Medulla oblongata (tissue), 1 donor: ENCODE measurements around the gene UBQLN4.

Source experiments
- DNase-seq: peaks from one replicate; pipeline ENCODE4 v3.0.0-alpha.2; 2015; ENCODE audit errors: extremely low spot score

UBQLN4 gene

DNA sequence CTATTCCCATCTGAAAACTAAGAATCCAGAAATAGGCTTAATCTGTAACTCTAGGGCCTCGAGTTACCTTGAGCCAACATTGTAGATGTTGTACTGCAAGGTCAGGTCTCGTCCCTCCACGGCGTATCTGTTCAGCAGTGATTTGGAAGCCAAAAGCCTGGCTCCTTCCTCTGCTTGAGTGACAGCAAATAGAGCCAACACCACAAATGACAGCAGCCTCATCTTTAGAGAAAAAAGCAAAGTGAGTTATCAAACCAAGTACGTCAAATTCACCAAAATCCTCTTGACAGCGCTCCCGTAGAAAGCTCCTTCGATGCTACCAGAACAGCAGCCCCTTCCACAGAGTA is 33.7 kb downstream of the UBQLN4 start:
- DNase-seq = no peak

GRCh38 chr1:156014829-156015228 is 38.8 kb downstream of the UBQLN4 start:
- no peak for DNase-seq

- DNase-seq = no peak
These were observed 41.4 kb downstream of the UBQLN4 start for GRCh38 chr1:156012051-156012817.

- no peak for DNase-seq
These were observed 44.2 kb downstream of the UBQLN4 start for GRCh38 chr1:156009404-156009803.

DNA sequence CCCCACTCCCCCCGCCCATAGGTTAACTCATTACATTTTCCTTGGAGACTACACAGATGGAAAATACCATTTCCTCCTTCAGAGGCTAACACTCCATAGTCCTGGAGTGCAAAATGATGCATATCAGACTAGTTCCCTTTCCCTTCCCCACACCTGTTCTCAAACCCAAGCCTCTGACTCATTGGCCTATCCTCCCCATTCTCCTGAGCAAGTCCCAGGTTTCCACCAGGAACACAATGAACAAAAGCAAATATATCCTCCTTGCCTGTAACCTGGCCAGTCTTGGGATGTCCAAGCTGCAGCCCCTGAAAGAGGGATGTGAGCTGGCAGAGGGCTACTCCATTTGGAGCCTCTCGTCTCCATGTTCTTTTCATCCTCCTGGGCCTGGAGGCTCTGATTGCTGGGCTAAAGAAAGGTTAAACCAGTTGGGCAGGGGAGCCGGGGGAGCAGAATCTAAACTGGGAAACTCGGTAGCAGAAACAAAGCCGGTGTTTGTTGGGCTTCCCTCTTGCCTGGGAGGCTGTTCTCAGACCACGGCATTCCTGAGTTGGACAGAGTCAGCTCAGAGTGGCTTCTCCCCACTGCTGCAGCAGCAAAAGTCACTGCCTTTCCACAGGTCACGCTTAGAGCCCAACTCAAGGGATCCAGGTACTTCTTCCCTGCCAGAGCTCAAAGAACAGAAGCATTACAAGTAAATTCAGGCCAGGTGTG is 46.8 kb downstream of the UBQLN4 start:
- DNase-seq = no peak

DNA sequence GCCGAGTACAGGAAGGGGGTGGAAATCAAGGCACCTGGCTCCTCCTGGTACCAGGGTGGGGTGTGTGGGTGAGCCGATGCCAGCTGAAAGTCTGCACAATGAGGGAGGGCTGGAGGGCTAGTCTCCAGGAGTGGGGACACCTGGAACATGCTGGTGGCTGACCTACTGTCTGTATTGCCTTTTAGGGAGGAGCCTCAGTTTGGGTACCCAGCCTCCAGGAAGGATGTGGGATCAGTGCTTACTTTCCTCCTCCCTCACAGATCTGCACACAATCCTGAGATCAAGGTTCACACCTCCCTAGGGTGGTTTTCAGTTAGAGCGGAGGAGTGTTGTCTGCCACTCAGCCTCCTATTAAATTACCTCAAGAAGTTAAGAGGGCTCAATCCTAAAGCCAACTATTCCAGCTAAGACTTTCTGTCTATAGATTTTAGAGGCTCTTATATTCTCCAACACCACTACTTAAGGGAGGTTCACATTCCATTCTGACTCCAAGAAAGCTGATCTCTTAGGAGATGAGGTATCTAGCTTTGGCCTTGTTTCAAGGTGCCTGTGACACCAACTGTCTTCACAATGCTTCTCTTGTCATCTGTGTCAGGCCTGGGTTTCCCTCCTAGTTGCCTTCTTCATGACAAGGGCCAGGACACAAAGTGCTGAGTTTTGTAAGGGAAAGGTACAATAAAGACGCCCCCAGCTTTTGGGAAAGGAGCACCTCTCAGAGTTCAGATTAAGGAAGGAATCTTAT is 48.6 kb downstream of the UBQLN4 start:
- no peak for DNase-seq

DNA sequence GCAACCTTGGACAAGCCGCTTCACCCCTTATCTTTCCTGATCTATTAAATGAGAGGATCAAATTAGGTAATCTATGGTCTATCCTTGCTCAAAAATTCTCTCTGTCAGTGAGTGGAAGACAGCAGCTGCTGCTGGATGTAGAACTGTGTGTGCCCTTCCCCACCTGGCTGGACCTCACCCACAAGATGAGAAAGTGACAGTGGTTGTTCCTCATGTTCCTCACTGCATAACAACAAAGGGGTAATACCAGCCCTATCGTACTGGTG is 49.7 kb downstream of the UBQLN4 start:
- DNase-seq = no peak

- no peak for DNase-seq
These were observed 51.2 kb downstream of the UBQLN4 start for GRCh38 chr1:156002188-156002911.

DNA sequence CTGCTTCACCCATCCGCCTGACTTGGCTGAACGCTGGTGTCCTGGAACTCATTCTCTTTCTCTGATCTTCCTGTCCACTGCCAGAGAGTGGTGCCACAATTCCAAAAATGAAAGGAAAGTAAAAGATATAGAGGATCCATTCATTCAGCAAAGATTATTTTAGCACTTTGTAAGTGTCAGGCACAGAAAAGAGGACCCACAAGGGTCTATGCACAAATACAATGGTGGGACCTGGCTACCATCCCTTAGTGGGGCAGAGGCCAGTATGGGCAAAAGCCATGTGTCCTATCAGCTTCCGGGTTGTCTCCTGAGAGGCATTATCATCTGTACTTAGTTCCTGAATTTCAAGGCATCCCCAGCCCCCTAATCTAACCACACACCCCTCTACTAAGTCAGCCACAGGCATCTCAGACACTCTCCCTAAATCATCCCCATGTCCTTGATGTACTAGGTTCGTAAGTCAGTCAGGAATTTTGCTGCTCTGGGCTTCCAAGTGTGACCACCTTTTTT is 51.9 kb downstream of the UBQLN4 start:
- no peak for DNase-seq

GRCh38 chr1:156001021-156001661 is 52.5 kb downstream of the UBQLN4 start:
- no peak for DNase-seq

DNA sequence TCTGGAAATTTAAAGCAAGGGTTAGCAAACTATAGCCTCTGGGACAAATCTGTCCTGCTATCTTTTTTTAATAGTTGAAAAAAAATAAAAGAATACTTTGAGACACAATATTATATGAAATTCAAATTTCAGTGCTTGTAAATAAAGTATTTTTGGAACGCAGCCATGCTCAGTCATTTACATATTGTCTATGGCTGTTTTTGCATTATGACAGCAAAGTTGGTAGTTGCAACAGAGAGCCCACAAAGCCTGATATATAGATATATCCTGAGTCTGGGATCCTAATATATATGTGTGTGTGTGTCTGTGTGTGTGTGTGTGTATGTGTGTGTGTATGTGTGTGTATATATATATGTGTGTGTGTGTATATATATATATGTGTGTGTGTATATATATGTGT is 53.6 kb downstream of the UBQLN4 start:
- DNase-seq = no peak

DNA sequence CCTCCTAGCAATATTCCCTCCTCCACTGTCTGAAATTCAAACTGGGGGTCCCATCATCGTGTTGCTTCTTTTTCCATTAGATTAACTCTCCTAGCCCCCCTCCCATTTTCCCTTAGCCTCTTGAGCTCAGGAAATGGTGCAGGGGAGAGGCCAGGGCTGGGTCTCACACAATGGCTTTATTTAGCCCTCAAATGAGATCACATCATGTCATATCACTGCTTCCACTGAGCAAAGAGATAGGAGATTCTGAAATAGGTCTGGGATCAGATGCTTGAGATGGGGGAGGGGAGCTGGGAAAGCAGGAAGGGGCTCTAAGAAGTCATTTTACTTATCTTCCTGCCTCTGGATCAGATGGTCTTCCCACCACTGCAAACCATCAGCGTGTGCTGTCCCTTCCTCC is 57.4 kb downstream of the UBQLN4 start:
- DNase-seq = no peak

GRCh38 chr1:155993595-155993994 is 60.0 kb downstream of the UBQLN4 start:
- DNase-seq = no peak

GRCh38 chr1:155990005-155990739 is 63.4 kb downstream of the UBQLN4 start:
- peak; percentile 82 for DNase-seq

- peak; percentile 89 for DNase-seq
These were observed 64.2 kb downstream of the UBQLN4 start for GRCh38 chr1:155989242-155990004.
